HepG2 (cell line): ENCODE measurements around the gene TP53I3. TPM values are rescaled to one million over a fixed set of nuclear protein-coding genes. Genes with fewer than 3 reads are reported as not detected.
A peak's percentile ranks its signal among the peaks of the same experiment; 100 is the strongest.

Experiments
- ATAC-seq: fragments of 200-7000 bp; cut with Tn5 transposase; 3 replicates; pipeline ENCODE4 v1.9.1; 2020; ENCODE audit warnings: mild to moderate bottlenecking, moderate library complexity
- BruUV-seq: library from RNA; stranded (reverse); fragments of 400-500 nt; replicated peaks from 2 replicates; lab custom pipeline; 2021; lab: Mats Ljungman, UMichigan
- CTCF ChIA-PET: fragments of 300-600 bp; formaldehyde crosslinking; extraction: SDS; loops from one replicate; lab custom pipeline; 2021; ENCODE audit warnings: low total read pairs, inconsistent platforms, low intra/inter-chr PET ratio; lab: Yijun Ruan, JAX
- POLR2A ChIA-PET: fragments of 350-600 bp; sonication (Branson Sonifier 250); formaldehyde crosslinking; loops from one replicate; lab custom pipeline; 2020; ENCODE audit warnings: antibody characterized with exemption, inconsistent platforms; lab: Yijun Ruan, JAX
- DNase-seq: peaks from one replicate; pipeline ENCODE4 v3.0.0-alpha.2; 2015; ENCODE audit warnings: low spot score
- FAIRE-seq: peaks from 3 replicates; lab custom pipeline; 2011; peaks lifted over from hg19 to GRCh38; lab: Jason Lieb, UNC
- H2AFZ ChIP-seq: one replicate; pipeline ENCODE4 v1.6.1; 2011; ENCODE audit warnings: low read length, inconsistent platforms
- H3K27ac ChIP-seq: fragments of 300-600 bp; 3 replicates; pipeline ENCODE4 v1.8.0; 2011; ENCODE audit warnings: mixed run types, mild to moderate bottlenecking, mixed read lengths, low read length, inconsistent platforms; ENCODE audit not compliant: insufficient read depth; ENCODE audit errors: extremely low read length
- H3K27me3 ChIP-seq, 2 experiments: fragments of 200-600 bp in 1 of 2; 2 replicates in 1 of 2; 3 replicates in 1 of 2; pipeline versions ENCODE4 v1.6.0 to v1.8.0; 2011; ENCODE audit warnings: low read length in 2 of 2, mild to moderate bottlenecking in 2 of 2, moderate library complexity in 2 of 2, inconsistent platforms in 1 of 2; ENCODE audit not compliant: insufficient read depth in 2 of 2, control insufficient read depth in 1 of 2
- H3K36me3 ChIP-seq, 2 experiments: fragments of 200-600 bp in 1 of 2; replicated peaks in 1 of 2; 2 replicates in 1 of 2; 3 replicates in 1 of 2; pipeline versions ENCODE4 v1.5.1 to v1.8.0; 2011; ENCODE audit warnings: low read length in 2 of 2, inconsistent platforms in 1 of 2; ENCODE audit not compliant: insufficient read depth in 2 of 2, control insufficient read depth in 1 of 2
- H3K4me1 ChIP-seq: 2 replicates; pipeline ENCODE4 v1.5.1; 2012; ENCODE audit warnings: low read length, inconsistent platforms; ENCODE audit not compliant: insufficient read depth
- H3K4me2 ChIP-seq: 2 replicates; pipeline ENCODE4 v1.6.0; 2011; ENCODE audit warnings: low read depth, low read length, inconsistent platforms
- H3K4me3 ChIP-seq, 3 experiments: fragments of 200-600 bp in 1 of 3; sonication (generic), shearing (Covaris generic) in 1 of 3; replicated peaks in 1 of 3; 2 replicates each; pipeline ENCODE4 v1.5.1; 2011 to 2016; ENCODE audit warnings: low read length in 3 of 3, inconsistent platforms in 2 of 3, low read depth in 2 of 3, mild to moderate bottlenecking in 2 of 3, control low read depth in 1 of 3, mixed read lengths in 1 of 3; ENCODE audit not compliant: insufficient read depth in 1 of 3
- H3K79me2 ChIP-seq: one replicate; pipeline ENCODE4 v1.6.1; 2011; ENCODE audit warnings: low read length, inconsistent platforms; ENCODE audit not compliant: insufficient read depth
- H3K9ac ChIP-seq: 2 replicates; pipeline ENCODE4 v1.6.0; 2011; ENCODE audit warnings: mild to moderate bottlenecking, low read depth, low read length, inconsistent platforms; ENCODE audit not compliant: insufficient read depth
- H3K9me3 ChIP-seq: 2 replicates; pipeline ENCODE4 v1.5.1; 2012; ENCODE audit warnings: mild to moderate bottlenecking, low read length
- H4K20me1 ChIP-seq: 2 replicates; pipeline ENCODE4 v1.6.0; 2011; ENCODE audit warnings: inconsistent platforms, mild to moderate bottlenecking, low read length, moderate library complexity; ENCODE audit not compliant: insufficient read depth
- AGO2 ChIP-seq: fragments of 200-400 bp; formaldehyde crosslinking; optimal IDR thresholded peaks from 2 replicates; pipeline ENCODE3; 2017; ENCODE audit warnings: mild to moderate bottlenecking, low read depth, low read length, moderate library complexity
- HNRNPK ChIP-seq: fragments of 200-400 bp; formaldehyde crosslinking; IDR thresholded peaks from 2 replicates; pipeline ENCODE4 v1.6.1; 2018; ENCODE audit warnings: low read length, low read depth, moderate library complexity, mild to moderate bottlenecking; ENCODE audit not compliant: poor library complexity, severe bottlenecking
- NRL ChIP-seq: sonication (generic); formaldehyde crosslinking; IDR thresholded peaks from 2 replicates; pipeline ENCODE4 v1.5.0; 2020; ENCODE audit warnings: missing genetic modification reagents, mild to moderate bottlenecking, moderate library complexity, borderline replicate concordance
- RAD51 ChIP-seq: fragments of 450-650 bp; IDR thresholded peaks from 2 replicates; pipeline ENCODE4 v1.6.1; 2016; ENCODE audit warnings: borderline replicate concordance
- RBFOX2 ChIP-seq: fragments of 200-400 bp; formaldehyde crosslinking; IDR thresholded peaks from 2 replicates; pipeline ENCODE4 v1.6.1; 2017; ENCODE audit warnings: low read depth, mild to moderate bottlenecking, low read length
- SAFB2 ChIP-seq: sonication (generic); formaldehyde crosslinking; IDR thresholded peaks from 2 replicates; pipeline ENCODE4 v1.5.1; 2020; ENCODE audit warnings: missing genetic modification reagents, low read depth, mild to moderate bottlenecking, borderline replicate concordance
- U2AF2 ChIP-seq: fragments of 200-400 bp; formaldehyde crosslinking; IDR thresholded peaks from 2 replicates; pipeline ENCODE4 v1.6.1; 2017; ENCODE audit warnings: low read depth, mild to moderate bottlenecking, low read length
- WGBS: methylation state at CpG from one replicate; pipeline ENCODE4 v1.1.6; 2017; ENCODE audit warnings: low lambda C conversion rate; 5-methylcytosine and 5-hydroxymethylcytosine counted together
- in situ Hi-C: cut with HindIII; loops from 2 replicates; pipeline ENCODE4 v1.10.0; 2017; ENCODE audit warnings: low pct_unique_long_range_greater_than_20kb; ENCODE audit not compliant: extremely low pct_ligation_motif_present
- intact Hi-C: fragments of 100-400 bp; cut with micrococcal nuclease; formaldehyde crosslinking; loops from one replicate; pipeline ENCODE4 v1.10.0; 2022; ENCODE audit not compliant: unreplicated experiment
- polyA plus RNA-seq, 8 experiments: library from polyadenylated mRNA; depleted of rRNA in 3 of 8; stranded (reverse) in 7 of 8; unstranded in 1 of 8; fragments of >200 nt; fragmentation: Illumina TruSeq in 4 of 8; extraction: Trizol in 4 of 8; gene quantifications; 2 replicates each; pipeline versions ENCODE4 v1.2.1 to v1.2.3, GENCODE V29; 2011 to 2016; ENCODE audit warnings: low read depth in 4 of 8, missing spikeins in 1 of 8, mixed read lengths in 1 of 8; ENCODE audit not compliant: insufficient read depth in 1 of 8
- total RNA-seq, 5 experiments: library from RNA; depleted of rRNA; stranded (reverse); fragments of >200 nt; fragmentation: Illumina TruSeq; extraction: Trizol; gene quantifications; 2 replicates each; pipeline ENCODE4 v1.2.3, GENCODE V29; 2016; ENCODE audit warnings: low read depth in 1 of 5
- TF ChIP-seq, protein P1 (sequence below): sonication (generic); formaldehyde crosslinking; IDR thresholded peaks from 2 replicates; pipeline ENCODE4 v1.4.0; 2020; ENCODE audit warnings: missing genetic modification reagents

The TP53I3 gene
- total and polyA plus RNA-seq, 2 of the 13 experiments (the other 11 are each of a cell fraction or from before 2014, with no cell fraction given): 25.0 to 44.1 TPM

DNA sequence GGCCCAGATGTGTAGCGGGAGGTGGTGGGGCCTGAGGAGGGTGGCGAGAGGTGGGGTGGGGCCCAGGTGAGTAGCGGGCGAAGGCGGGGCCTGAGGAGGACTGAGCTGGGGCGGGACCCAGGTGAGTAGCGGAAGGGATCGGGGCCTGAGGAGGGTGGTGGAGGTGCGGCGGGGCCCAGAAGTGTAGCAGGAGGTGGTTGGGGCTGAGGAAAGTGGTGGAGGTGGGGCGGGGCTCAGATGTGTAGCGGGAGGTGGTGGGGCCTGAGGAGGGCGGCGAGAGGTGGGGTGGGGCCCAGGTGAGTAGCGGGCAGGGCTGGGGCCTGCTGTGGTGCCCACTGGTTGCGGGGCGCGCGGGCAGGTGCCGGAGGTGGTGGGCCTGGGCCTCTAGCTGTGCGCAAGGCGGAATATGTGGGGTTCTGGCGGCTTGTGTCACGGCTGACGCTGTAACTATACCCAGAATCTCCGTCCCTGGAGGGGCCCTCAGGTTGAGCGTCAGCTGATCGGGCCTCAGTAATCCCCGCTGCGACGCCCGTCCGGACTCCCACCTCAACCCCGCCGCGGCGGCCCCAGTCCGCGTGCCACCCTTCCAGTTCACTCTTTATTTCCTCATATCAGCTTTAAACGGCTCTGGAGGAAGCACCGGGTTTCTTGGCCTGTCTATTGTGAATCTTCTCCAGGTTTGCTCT is 7.6 kb downstream of the TP53I3 start:
- WGBS: 91% methylated on average over 41 of the region's 41 CpGs
- DNase-seq (no peak), FAIRE-seq (no peak), ATAC-seq (no peak)
- H3K27ac ChIP-seq: peak overlapping the region; percentile 36
- H3K36me3 ChIP-seq: peaks cover 5 to 19% of the 10 kb centered on the region in 2 experiments
- H3K4me3 ChIP-seq: peak overlapping the region; percentile 76 to 100 (median 94); a peak in 4 of 6 replicates
- no peaks in the 10 kb centered on the region; a peak in 1 of 5 replicates for H3K27me3 ChIP-seq
- ChIA-PET CTCF (interaction anchor here (2.3 kb wide), 1 partner anchor 87 kb away, joined by 10 read pairs; no protein-coding TSS in a partner anchor), POLR2A (interaction anchor here (0.7 to 2.6 kb wide), 21 partner anchors 7 to 716 kb away, joined by 3 to 66 read pairs (median 5); partner anchors contain the start of genes ATAD2B, CENPO, FAM228B and FKBP1B)
- no peak overlapping the region for H2AFZ ChIP-seq
- TF ChIP-seq RAD51 (no peak), U2AF2 (no peak), AGO2 (peak; percentile 16), HNRNPK (peak; percentile 35), SAFB2 (CRISPR knock-in tag) (0 out of 2 replicates have a peak, but pooled peaks have one; percentile 6), NRL (CRISPR knock-in tag) (0 out of 2 replicates have a peak, but pooled peaks have one; percentile 32), RBFOX2 (0 out of 2 replicates have a peak, but pooled peaks have one; percentile 26)
- TF ChIP-seq, protein P1, sequence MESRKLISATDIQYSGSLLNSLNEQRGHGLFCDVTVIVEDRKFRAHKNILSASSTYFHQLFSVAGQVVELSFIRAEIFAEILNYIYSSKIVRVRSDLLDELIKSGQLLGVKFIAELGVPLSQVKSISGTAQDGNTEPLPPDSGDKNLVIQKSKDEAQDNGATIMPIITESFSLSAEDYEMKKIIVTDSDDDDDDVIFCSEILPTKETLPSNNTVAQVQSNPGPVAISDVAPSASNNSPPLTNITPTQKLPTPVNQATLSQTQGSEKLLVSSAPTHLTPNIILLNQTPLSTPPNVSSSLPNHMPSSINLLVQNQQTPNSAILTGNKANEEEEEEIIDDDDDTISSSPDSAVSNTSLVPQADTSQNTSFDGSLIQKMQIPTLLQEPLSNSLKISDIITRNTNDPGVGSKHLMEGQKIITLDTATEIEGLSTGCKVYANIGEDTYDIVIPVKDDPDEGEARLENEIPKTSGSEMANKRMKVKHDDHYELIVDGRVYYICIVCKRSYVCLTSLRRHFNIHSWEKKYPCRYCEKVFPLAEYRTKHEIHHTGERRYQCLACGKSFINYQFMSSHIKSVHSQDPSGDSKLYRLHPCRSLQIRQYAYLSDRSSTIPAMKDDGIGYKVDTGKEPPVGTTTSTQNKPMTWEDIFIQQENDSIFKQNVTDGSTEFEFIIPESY (CRISPR knock-in tag): peak; percentile 80; the same call in 1 of the 2 replicates
- H4K20me1 ChIP-seq: no peaks in the 10 kb centered on the region
- H3K9ac ChIP-seq: no peak overlapping the region
- in situ Hi-C loops (no loop called here), intact Hi-C loops (loop anchor here (1.0 to 2.0 kb wide), 3 partner anchors 30 to 136 kb away; partner anchors contain the start of genes UBXN2A and WDCP)
- BruUV-seq: no TSS peak
- no peak overlapping the region for H3K4me2 ChIP-seq
- peaks cover 15% of the 10 kb centered on the region for H3K4me1 ChIP-seq
- peaks cover 25% of the 10 kb centered on the region for H3K79me2 ChIP-seq
- H3K9me3 ChIP-seq: no peaks in the 10 kb centered on the region
